GM12878 (cell line): ENCODE data around the gene SLC9A7. TPM values are rescaled to one million over a fixed set of nuclear protein-coding genes. Genes with fewer than 3 reads are reported as not detected.

Experiments used
- ATAC-seq: fragments of 200-7000 bp; cut with Tn5 transposase; 3 replicates; pipeline ENCODE4 v1.9.1; 2020; ENCODE audit warnings: mild to moderate bottlenecking, moderate library complexity
- BruUV-seq: library from RNA; stranded (reverse); fragments of 400-500 nt; replicated peaks from 2 replicates; lab custom pipeline; 2021; lab: Mats Ljungman, UMichigan
- CTCF ChIA-PET: fragments of 300-600 bp; sonication (Branson Sonifier 250); formaldehyde crosslinking; extraction: SDS; loops from one replicate; lab custom pipeline; 2021; ENCODE audit warnings: inconsistent platforms; lab: Yijun Ruan, JAX
- POLR2A ChIA-PET: fragments of 350-600 bp; formaldehyde crosslinking; extraction: SDS; loops from one replicate; lab custom pipeline; 2021; ENCODE audit warnings: inconsistent platforms; lab: Charles Lee
- RAD21 ChIA-PET: fragments of 300-600 bp; sonication (Branson Sonifier 250); formaldehyde crosslinking; loops from one replicate; lab custom pipeline; 2023; ENCODE audit warnings: antibody characterized with exemption; ENCODE audit not compliant: unreplicated experiment; lab: Charles Lee
- SMC1A ChIA-PET: fragments of 300-600 bp; sonication (Branson Sonifier 250); formaldehyde crosslinking; loops from one replicate; lab custom pipeline; 2023; ENCODE audit not compliant: unreplicated experiment, uncharacterized antibody; lab: Charles Lee
- DNase-seq: peaks from one replicate; pipeline ENCODE4 v3.0.0-alpha.2; 2011; ENCODE audit warnings: low read depth, low spot score
- FAIRE-seq: peaks from 3 replicates; lab custom pipeline; 2011; peaks lifted over from hg19 to GRCh38; lab: Jason Lieb, UNC
- H2AFZ ChIP-seq: 2 replicates; pipeline ENCODE4 v1.6.0; 2011; ENCODE audit warnings: low read depth, low read length, control low read depth; ENCODE audit not compliant: control insufficient read depth
- H3K27ac ChIP-seq: 2 replicates; pipeline ENCODE4 v1.5.1; 2011; ENCODE audit warnings: control low read depth; ENCODE audit not compliant: control insufficient read depth, insufficient read depth
- H3K27me3 ChIP-seq, 2 experiments: replicated peaks in 1 of 2; 2 replicates each; pipeline versions ENCODE4 v1.6.0 to v1.6.1; 2011; ENCODE audit warnings: low read length in 1 of 2; ENCODE audit not compliant: control insufficient read depth in 2 of 2, insufficient read depth in 2 of 2
- H3K36me3 ChIP-seq, 2 experiments: 2 replicates each; pipeline ENCODE4 v1.5.1; 2011; ENCODE audit warnings: low read length in 1 of 2; ENCODE audit not compliant: control insufficient read depth in 2 of 2, insufficient read depth in 2 of 2
- H3K4me1 ChIP-seq: 2 replicates; pipeline ENCODE4 v1.6.1; 2011; ENCODE audit warnings: mild to moderate bottlenecking, low read length, moderate library complexity, mixed read lengths; ENCODE audit not compliant: control insufficient read depth, insufficient read depth
- H3K4me2 ChIP-seq: 2 replicates; pipeline ENCODE4 v1.6.0; 2011; ENCODE audit warnings: control low read depth; ENCODE audit not compliant: control insufficient read depth, insufficient read depth
- H3K4me3 ChIP-seq: fragments of 200-600 bp; sonication (generic); 2 replicates; pipeline ENCODE4 v1.5.1; 2016
- H3K79me2 ChIP-seq: 2 replicates; pipeline ENCODE4 v1.6.0; 2011; ENCODE audit warnings: low read length; ENCODE audit not compliant: control insufficient read depth, insufficient read depth
- H3K9ac ChIP-seq: 2 replicates; pipeline ENCODE4 v1.8.0; 2011; ENCODE audit warnings: low read length, control low read depth, mixed read lengths; ENCODE audit not compliant: control insufficient read depth, insufficient read depth
- H3K9me3 ChIP-seq: replicated peaks from 3 replicates; pipeline ENCODE4 v1.5.1; 2011; ENCODE audit warnings: mild to moderate bottlenecking, low read length; ENCODE audit not compliant: control insufficient read depth, insufficient read depth
- H4K20me1 ChIP-seq: 2 replicates; pipeline ENCODE4 v1.6.0; 2011; ENCODE audit not compliant: control insufficient read depth, insufficient read depth
- BHLHE40 ChIP-seq, 2 experiments: fragments of 450-650 bp in 1 of 2; IDR thresholded peaks; 2 replicates each; pipeline ENCODE4 v1.6.1; 2011 to 2017; ENCODE audit warnings: low read depth in 2 of 2, borderline replicate concordance in 1 of 2, improper control_type of control experiment in 1 of 2, low read length in 1 of 2, mild to moderate bottlenecking in 1 of 2
- CBFB ChIP-seq: IDR thresholded peaks from 2 replicates; pipeline ENCODE4 v1.6.1; 2016; ENCODE audit warnings: antibody characterized with exemption, low read depth
- SMAD5 ChIP-seq: IDR thresholded peaks from 2 replicates; pipeline ENCODE4 v1.6.1; 2016; ENCODE audit warnings: antibody characterized with exemption, low read depth
- WGBS: methylation state at CpG from one replicate; pipeline ENCODE4 v1.1.6; 2016; ENCODE audit warnings: low lambda C conversion rate; ENCODE audit not compliant: insufficient replicate concordance, insufficient coverage; ENCODE audit errors: missing lambda C conversion rate; 5-methylcytosine and 5-hydroxymethylcytosine counted together
- in situ Hi-C: fragments of 300-500 bp; cut with MboI; formaldehyde crosslinking; loops from 9 replicates; pipeline ENCODE4 v1.14.3; 2018; ENCODE audit warnings: mixed read lengths
- intact Hi-C: fragments of 100-400 bp; cut with micrococcal nuclease; formaldehyde crosslinking; loops from one replicate; pipeline ENCODE4 v1.14.2; 2022; ENCODE audit not compliant: unreplicated experiment
- polyA plus RNA-seq, 11 experiments: library from polyadenylated mRNA; depleted of rRNA in 4 of 11; unstranded in 6 of 11; stranded (reverse) in 5 of 11; fragments of >200 nt; fragmentation: Nextera tagmentation in 4 of 11; fragmentation: Illumina TruSeq in 1 of 11; extraction: Ambion mirVana in 4 of 11; extraction: Trizol in 1 of 11; gene quantifications; 1 replicate in 1 of 11; 2 replicates in 10 of 11; pipeline versions ENCODE4 v1.2.1 to v1.2.3, GENCODE V29; 2011 to 2016; ENCODE audit warnings: inconsistent platforms in 2 of 11, missing spikeins in 2 of 11, low read depth in 1 of 11
- total RNA-seq, 4 experiments: library from RNA; depleted of rRNA in 3 of 4; stranded (reverse); fragments of >200 nt in 3 of 4; fragmentation: Illumina TruSeq in 1 of 4; extraction: Trizol in 1 of 4; gene quantifications; 2 replicates each; pipeline versions ENCODE4 v1.2.1 to v1.2.3, GENCODE V29; 2013 to 2021
- TF ChIP-seq, protein P1 (sequence below): IDR thresholded peaks from 2 replicates; pipeline ENCODE4 v1.6.1; 2012; ENCODE audit warnings: low read length, inconsistent platforms
- TF ChIP-seq, protein P2 (sequence below): fragments of 450-650 bp; IDR thresholded peaks from 2 replicates; pipeline ENCODE4 v1.6.1; 2016; ENCODE audit warnings: mild to moderate bottlenecking

SLC9A7 gene
- total and polyA plus RNA-seq, 10 of the 15 experiments (the other 5 are each of a cell fraction or from before 2014, with no cell fraction given), result 5.0 to 62.8 (median 30.5) TPM

DNA sequence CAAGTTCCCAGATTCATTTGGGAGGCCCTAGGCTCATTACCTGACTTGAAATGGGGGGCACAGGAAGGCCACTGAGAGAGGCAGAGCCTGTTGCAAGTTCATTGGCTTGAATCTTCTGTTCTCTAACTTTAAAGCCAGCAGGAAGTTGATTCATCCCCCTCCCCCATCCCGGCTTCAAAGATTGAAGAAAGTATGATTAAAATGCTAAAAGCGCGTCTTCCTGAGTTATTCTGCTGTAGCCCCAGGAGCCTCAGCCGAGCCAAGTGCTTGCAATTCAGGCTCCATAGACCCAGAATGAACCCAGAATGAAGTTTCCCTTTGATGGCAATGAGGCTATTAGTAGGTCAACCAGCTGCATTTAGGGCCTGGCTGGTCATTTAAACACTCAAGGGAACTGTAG is 170.7 kb downstream of the SLC9A7 start:
- DNase-seq (no peak), FAIRE-seq (no peak), ATAC-seq (peak; percentile 22; the same call in 1 of the 3 replicates)
- ChIA-PET RAD21 (interaction anchor here (0.8 to 3.6 kb wide), 5 partner anchors 11 to 206 kb away, joined by 3 to 22 read pairs (median 3); no protein-coding TSS in a partner anchor), SMC1A (interaction anchor here (1.2 to 3.2 kb wide), 8 partner anchors 9 to 49 kb away, joined by 3 to 16 read pairs (median 10); no protein-coding TSS in a partner anchor), POLR2A (interaction anchor here (0.7 to 2.1 kb wide), 4 partner anchors 10 to 55 kb away, joined by 3 to 8 read pairs (median 5); no protein-coding TSS in a partner anchor), CTCF (interaction anchor here (1.1 to 3.4 kb wide), 4 partner anchors 11 to 162 kb away, joined by 3 to 19 read pairs (median 8); no protein-coding TSS in a partner anchor)
- H3K36me3 ChIP-seq, result no peaks in the 10 kb centered on the region; a peak in 1 of 4 replicates
- TF ChIP-seq, protein P1, sequence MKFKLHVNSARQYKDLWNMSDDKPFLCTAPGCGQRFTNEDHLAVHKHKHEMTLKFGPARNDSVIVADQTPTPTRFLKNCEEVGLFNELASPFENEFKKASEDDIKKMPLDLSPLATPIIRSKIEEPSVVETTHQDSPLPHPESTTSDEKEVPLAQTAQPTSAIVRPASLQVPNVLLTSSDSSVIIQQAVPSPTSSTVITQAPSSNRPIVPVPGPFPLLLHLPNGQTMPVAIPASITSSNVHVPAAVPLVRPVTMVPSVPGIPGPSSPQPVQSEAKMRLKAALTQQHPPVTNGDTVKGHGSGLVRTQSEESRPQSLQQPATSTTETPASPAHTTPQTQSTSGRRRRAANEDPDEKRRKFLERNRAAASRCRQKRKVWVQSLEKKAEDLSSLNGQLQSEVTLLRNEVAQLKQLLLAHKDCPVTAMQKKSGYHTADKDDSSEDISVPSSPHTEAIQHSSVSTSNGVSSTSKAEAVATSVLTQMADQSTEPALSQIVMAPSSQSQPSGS, result no peak
- TF ChIP-seq BHLHE40 (IDR thresholded peaks at IDR 0.05; ENCODE audit: borderline replicate concordance in 1 of 2, low read depth in 2 of 2, low read length in 1 of 2), result no peak
- TF ChIP-seq, protein P2, sequence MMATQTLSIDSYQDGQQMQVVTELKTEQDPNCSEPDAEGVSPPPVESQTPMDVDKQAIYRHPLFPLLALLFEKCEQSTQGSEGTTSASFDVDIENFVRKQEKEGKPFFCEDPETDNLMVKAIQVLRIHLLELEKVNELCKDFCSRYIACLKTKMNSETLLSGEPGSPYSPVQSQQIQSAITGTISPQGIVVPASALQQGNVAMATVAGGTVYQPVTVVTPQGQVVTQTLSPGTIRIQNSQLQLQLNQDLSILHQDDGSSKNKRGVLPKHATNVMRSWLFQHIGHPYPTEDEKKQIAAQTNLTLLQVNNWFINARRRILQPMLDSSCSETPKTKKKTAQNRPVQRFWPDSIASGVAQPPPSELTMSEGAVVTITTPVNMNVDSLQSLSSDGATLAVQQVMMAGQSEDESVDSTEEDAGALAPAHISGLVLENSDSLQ, result no peak
- TF ChIP-seq SMAD5, result no peak
- no peak for TF ChIP-seq CBFB
- H3K4me1 ChIP-seq, result peaks cover 21% of the 10 kb centered on the region
- peak overlapping the region; percentile 41 for H3K27ac ChIP-seq
- H3K9ac ChIP-seq, result no peak overlapping the region
- no peaks in the 10 kb centered on the region; the same call in 2 of the 3 replicates for H3K9me3 ChIP-seq
- H3K4me3 ChIP-seq, result no peak overlapping the region
- no peaks in the 10 kb centered on the region for H3K27me3 ChIP-seq
- in situ Hi-C loops (no loop called here), intact Hi-C loops (no loop called here)
- H4K20me1 ChIP-seq, result no peaks in the 10 kb centered on the region; the same call in 1 of the 2 replicates
- no peak overlapping the region; the same call in 1 of the 2 replicates for H2AFZ ChIP-seq
- H3K4me2 ChIP-seq, result peak overlapping the region; percentile 62
- 44% methylated on average over 4 of the region's 4 CpGs for WGBS
- no TSS peak for BruUV-seq
- peaks cover 14% of the 10 kb centered on the region for H3K79me2 ChIP-seq
